HG03064 (cell line): ENCODE data around the gene CTNNA3.
"Not testable (repeated sequence)": the region's sequence is repeated elsewhere in the genome, so short reads cannot be mapped to it uniquely, and the experiment has no call there.

ENCODE experiments used
- ATAC-seq: cut with Tn5 transposase; IDR thresholded peaks from one replicate; pipeline ENCODE4 v1.9.1; 2021; ENCODE audit warnings: low read depth; ENCODE audit not compliant: unreplicated experiment

The CTNNA3 gene

DNA sequence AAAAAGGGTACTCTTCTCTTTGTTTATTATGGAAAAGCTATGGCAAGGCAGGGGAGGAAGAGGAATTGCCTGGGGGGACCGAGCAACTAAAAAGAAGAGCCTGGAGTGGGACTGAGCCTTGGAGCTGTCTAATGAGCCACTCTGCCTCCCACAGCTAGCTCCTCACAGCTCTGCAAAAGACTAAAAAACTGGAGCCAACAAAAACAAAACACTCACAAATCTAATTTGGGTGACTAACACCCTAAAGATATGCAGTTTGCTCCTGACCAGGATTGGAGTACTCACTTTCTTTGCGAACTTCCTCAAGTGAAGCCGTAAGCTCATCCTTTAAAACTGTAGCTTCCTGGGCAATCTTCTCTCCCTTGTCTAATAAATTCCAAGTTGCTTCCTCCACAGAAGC lies 89.4 kb downstream of the CTNNA3 start:
- ATAC-seq, result no peak

DNA sequence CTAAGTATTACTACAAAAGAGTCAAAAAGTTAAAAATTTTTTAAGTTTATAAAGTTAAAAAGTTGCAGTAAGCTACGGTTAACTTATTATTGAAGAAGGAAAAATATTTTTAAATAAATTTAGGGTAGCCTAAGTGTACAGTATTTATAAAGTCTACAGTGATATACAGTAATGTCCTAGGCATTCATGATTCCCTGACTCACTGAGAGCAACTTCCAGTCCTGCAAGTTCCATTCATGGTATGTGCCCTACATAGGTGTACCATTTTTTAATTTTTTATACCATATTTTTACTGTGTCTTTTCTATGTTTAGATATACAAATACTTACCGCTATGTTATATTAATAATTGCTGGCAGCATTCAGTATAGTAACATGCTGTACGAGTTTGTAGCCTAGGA lies 92.3 kb downstream of the CTNNA3 start:
- no peak for ATAC-seq

DNA sequence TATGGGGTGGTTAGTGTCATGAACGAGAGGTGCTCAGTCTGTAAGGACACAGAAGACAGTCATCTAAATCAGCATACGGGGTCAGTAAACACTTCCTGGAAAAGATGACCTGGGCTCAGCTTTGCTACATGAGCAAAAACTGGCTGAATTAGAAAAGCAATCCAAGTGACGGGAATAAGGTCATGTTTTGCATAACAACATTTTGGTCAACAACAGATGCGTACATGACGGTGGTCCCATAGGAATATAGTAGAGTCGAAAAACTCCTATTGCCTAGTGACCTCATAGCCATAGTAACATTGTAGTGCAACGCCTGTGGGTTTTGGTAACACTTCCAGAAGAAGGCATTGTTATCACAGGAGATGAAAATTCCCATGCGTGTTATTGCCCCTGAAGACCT lies 92.9 kb downstream of the CTNNA3 start:
- no peak for ATAC-seq

DNA sequence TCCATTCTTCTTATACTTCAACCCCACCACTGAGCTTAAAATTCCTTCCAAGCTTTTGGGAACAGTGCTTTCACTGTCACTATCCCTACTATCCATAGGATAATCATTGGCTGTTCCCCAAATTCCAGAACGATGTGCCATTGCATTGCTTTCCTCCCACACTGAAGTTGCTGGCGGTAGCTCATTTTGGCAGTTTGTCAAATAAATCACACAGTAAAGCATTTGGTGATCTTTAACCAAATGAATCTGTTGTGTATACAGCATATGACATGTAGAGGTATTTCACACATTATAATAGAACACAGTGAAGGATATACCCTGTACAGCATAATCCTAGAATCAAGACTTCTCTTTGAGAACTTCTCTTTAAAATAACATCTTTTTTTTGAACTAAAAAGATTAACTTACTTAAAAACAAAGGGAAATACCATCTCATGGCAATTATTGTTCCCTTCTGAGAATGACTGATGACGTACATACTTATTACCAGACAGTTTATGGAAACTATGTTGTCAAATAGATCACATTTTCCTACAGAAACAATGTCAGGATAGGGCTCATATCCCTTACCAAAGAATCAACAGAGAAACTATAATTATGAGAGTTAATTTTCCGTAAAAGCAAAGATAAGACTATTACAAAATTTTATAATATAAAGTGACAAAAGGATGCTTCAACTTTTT lies 93.6 kb downstream of the CTNNA3 start:
- ATAC-seq, result no peak

DNA sequence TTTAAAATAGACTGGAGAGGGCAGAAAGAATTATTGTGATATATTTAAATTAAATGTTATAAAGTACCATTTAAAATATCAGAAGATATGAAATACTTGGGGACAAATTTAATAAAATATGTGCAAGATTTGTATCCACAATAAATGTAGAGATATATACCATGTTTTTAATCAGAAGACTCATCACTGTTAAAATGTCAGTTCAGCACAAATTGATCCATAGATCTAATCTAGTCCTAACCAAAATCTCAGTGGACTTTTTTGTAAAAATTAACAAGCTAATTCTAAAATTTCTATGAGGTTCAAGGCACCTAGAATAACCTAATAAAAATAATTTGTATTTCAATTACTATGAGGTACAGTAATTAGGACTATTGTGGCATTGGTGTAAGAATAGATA lies 96.4 kb downstream of the CTNNA3 start:
- ATAC-seq, result no peak

DNA sequence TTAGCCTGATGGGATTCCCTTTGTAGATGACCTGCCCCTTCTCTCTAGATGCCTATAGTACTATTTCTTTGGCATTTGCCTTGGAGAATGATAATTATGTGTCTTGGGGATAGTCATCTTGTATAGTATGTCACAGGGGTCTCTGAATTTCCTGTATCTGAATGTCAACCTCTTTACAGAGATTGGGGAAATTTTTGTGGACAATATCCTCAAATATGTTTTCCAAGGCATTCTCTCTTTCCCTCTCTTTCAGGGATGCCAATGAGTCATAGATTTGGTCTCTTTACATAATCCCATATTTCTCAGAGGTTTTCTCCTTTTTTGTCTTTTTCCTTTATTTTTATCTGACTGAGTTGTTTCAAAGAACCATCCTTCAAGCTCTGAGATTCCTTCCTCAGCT lies 99.4 kb downstream of the CTNNA3 start:
- ATAC-seq, result no peak

DNA sequence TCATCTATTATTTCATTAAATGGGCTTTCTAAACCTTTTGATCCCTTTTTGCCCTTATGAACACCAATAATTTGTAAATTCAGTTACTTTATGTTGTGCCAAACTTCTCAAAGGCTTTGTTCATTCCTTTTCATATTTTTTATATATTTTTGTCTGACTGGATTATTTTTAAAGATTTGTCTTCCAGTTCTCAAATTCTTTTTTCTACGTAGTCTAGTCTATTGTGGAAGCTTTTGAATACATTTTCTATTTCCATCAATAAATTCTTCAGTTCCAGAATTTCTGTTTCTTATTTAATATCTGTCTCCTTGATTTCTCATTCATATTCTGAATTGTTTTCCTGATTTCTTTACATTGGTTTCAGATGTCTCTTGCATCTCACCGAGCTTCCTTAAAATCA lies 108.2 kb downstream of the CTNNA3 start:
- no peak for ATAC-seq

DNA sequence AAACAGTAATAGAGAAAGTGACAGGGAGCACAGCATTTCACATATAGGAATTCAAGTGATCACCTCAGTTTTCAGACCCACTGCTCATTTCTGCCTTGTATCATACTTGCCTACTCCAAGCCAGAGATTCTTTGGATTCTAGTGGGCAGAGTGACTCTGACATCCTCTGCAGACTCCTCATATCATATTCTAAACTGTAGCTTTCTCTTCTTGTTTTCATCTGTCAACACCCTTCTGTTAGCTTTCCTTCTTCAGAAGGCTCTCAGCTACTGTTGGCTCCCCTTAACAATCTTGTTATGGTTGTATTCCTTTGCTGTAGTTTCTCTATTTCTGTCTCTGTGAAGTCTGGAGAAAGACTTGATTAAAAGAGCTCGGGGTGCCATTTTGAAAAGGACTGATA lies 120.5 kb downstream of the CTNNA3 start:
- no peak for ATAC-seq

DNA sequence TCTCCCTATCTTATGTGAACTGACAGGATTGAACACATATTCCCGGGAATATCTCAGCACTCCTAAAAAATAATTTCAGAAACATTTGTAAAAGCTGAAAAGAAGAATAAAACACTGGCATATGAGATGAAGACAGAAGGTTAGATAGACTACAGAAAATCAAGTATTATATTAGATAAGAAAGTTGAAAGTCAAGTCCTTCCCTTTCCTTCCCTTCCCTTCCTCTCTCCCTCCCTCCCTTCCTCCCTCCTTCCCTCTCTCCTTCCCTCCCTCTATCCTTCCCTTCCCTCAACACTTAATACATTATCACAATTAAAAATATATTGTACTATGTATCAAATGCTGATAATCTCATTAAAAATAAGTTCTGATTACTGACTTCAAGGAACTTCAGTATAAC lies 122.5 kb downstream of the CTNNA3 start:
- ATAC-seq, result no peak

DNA sequence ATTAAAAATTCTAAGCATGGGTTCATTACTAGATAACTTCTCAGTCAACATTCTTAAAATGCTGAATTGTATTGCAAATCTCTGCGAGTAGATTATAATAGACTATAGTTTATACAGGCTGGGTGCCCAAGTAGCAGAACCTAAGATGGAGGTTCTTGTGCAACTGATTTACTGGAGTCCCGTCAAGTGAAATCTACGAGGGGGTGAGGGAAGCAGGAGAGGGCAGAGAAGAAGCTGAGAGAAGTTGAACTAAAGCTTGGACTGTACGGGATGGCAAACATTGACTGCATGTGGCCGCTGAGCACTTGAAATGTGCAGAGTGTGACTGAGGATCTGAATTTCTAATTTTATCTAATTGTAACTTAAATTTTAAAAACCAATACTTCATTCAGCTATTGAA lies 124.5 kb downstream of the CTNNA3 start:
- no peak for ATAC-seq

DNA sequence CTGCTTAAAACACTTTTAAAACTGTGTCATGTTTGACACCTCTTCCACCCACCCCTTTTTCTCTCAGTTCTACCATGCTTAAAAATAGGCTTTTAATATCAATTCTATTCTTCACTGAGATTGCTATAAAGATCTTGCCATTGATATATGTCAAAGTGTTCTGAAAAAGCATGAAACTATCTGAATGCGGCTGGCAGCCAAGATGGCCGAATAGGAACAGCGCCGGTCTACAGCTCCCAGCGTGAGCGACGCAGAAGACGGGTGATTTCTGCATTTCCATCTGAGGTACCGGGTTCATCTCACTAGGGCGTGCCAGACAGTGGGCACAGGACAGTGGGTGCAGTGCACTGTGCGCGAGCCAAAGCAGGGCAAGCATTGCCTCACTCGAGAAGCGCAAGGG lies 137.7 kb downstream of the CTNNA3 start:
- ATAC-seq, result not testable (repeated sequence)

DNA sequence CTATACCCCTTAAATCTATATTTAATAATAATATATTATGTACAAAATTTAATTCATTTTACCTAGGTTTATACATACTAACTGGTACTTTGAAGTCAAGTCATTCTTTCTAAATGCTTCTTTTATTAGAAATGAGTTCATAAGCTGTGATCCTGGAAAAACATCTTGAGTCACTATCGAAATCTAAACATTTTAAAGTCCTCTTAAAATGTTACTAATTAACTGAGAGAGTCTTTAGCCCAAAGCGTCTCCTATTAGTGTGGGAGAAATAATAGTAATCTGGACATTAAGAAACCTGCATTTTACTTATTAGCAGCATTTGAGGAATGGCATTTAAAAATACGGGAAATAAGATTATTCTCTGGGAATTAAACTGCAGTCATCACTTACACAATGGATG lies 142.7 kb downstream of the CTNNA3 start:
- ATAC-seq, result no peak

DNA sequence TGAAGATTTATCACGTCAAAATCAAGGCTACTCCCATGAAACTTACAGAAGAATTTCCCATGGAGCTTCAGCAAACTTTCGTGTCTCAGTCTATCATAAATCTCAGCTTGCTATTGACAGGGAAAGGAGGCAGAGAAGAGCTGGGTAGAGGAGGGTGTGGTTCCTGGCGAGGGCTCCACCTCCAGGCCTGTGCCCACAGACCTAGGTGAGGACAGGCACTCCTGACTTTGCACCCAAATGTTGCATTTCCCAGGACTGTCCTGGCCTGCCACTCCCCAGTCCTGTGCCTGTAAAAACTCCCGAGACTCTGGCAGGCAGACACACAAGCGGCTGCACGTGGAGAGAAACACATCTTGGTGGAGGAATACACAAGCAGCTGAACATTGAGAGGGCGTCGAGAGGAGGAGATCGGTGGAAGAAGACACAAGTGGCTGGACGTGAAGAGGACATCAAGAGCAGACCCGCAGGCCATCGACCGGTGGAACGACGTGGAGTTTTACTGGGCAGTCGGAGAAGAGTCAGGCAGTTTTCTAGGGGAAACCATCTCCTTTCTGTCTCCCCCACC lies 145.1 kb downstream of the CTNNA3 start:
- no peak for ATAC-seq

DNA sequence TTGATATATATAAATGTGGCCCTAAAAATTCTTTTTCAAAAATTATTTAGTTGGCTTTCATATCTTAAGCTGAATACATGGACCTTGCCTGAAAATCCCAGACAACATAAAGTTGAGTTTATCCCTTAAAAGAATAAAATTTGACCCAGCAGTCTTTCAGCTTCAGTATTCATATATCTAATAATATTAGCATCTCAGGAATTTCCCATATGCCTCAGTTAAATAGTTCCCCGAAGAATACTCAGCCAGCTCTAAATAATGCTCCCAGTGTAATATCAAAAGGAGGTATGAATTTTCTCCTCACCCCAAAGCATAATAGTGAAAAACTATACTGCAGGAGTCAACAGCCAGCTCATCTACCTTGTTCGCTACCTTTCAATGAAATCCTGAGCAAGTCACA lies 145.9 kb downstream of the CTNNA3 start:
- ATAC-seq, result no peak

DNA sequence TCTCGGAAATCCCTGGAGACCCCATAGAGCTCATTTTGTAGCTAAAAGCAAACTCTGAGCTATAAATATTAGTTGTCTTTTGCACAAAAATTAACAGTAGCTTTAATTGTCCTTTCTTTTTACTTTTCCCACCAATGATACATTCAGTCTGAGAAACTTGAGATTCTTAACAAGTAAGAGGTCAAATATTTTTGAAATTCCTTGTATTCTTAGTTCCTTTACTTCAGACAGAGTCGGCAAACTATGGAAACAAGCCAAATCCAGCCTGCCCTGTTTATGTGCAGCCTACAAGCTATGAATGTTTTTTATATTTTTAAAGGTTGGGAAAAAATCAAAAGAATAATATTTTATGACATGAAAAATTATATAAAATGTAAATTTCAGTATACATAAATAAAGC lies 146.6 kb downstream of the CTNNA3 start:
- ATAC-seq, result no peak

DNA sequence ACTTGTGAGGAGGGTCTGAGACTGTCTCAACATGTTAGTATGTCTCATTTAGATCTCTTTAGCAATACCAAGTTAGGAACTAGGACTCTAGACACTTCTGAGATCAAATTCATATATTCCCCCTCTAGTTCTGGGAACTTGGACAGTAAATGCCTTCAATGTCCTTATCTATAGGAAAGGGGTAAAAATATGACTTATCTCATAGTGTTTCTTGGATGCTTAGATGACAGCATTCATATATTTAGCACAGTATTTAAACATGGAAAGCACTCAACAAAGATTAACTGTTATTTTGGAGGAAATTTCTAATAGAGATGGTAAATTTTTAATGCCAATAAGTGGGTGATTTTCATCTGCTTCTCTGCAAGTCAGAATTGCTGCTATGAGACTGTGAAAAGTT lies 154.6 kb downstream of the CTNNA3 start:
- no peak for ATAC-seq

DNA sequence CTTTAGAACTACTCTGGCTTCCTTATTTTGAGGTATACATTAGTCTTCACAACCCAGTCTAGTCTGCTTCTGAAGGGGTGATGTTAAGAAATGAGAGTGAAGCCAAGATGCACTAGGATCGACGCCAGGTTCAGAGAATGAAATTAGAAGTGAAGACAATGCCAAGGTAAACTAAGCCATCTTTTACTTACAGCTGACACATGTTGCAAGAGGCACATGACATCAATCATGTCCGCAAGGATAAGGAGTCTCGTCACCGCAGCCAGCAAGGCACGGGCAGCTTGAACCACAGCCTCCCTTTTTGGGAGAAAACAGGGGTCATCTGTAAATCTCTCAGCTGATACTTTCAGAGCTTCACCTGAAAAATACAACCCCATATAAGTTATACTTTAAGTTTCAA lies 156.7 kb downstream of the CTNNA3 start:
- ATAC-seq, result no peak

DNA sequence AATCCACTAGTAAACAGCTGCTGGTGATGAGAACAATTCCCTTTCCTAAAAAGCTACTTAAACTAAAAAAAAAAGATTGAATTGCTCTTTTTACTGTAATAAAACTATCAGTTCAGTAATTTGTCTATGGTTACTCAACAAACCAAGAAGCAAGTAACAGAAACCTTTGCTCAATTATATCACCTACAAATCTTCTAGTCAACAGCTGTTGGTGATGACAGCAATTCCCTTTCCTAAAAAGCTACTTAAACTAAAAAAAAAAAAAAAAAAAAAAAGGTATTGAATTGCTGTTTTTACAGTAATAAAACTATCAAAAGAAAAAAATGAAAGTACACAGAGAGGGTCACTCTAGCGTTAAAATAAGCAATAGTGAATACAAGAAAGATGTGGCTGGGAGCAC lies 158.1 kb downstream of the CTNNA3 start:
- no peak for ATAC-seq

DNA sequence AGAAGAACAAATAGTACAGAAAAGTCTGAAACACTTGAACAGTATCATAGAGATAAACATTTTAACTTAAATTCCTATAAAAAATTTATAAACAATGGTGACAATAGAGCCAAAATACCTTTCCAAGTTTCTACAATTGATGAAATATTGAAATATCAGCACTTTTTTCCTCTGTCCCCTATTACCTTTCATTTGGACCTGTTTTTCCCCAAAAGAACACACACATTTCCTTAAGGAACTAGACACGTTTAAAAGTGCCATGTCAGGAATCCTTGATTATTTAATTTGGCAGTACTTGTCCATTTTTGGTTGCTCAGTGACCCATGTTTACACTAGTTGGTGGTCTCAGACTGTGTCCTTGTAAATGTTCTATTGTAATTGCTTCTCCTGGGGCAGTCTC lies 162.6 kb downstream of the CTNNA3 start:
- no peak for ATAC-seq

DNA sequence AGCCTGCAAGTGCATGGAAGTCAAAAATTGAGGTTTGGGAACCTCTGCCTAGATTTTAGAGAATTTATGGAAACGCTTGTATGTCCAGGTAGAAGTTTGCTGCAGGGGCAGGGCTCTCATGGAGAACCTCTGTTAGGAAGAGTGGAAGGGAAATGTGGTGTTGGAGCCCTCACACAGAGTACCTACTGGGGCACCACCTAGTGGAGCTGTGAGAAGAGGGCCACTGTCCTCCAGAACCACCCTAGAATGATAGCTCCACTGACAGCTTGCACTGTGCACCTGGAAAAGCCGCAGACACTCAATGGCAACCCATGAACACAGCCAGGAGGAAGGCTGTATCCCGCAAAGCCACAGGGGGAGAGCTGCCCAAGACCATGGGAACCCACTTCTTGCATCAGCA lies 165.0 kb downstream of the CTNNA3 start:
- ATAC-seq, result not testable (repeated sequence)

DNA sequence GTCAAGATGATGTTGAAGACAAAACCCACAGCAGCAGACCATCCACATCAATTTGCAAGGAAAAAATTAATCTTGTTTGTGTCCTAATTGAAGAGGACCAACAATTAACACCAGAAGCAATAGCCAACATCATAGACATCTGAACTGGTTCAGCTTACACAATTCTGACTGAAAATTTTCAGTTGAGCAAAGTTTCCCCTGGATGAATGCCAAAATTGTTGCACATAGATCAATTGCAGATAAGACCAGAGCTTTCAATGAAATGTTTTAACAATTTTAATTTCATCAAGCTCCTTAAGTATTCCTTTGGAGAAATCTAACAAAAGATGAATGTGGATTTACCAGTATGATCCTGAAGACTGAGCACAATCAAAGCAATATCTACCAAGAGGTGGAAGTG lies 168.6 kb downstream of the CTNNA3 start:
- ATAC-seq, result no peak

DNA sequence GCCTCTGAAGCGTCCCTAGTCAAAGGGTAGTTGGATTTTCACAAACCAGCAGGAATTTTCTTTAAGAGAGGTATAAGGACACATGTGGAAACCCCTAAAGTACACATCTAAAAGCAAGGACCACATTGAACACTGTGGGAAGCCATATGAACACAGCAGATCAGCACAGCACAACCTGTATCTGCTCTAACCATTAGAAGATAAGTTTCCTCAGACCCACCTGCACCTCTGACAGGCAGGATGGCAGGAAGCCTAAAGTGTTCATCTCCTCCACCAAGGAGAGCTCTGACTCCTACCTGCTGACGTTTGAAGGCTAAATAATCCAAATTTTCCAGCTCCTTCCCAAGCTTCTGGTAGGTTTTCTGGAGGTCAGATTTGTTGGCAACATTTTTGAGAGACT lies 174.4 kb downstream of the CTNNA3 start:
- no peak for ATAC-seq
